ENCODE data around the gene CADM1. TPM values are rescaled to one million over a fixed set of nuclear protein-coding genes. Genes with fewer than 3 reads are reported as not detected.

CADM1 gene
- total and polyA plus RNA-seq, 10 of the 15 experiments (the other 5 are each of a cell fraction or from before 2014, with no cell fraction given), result 0.03 to 0.48 (median 0.15) TPM; not detected in 3

DNA sequence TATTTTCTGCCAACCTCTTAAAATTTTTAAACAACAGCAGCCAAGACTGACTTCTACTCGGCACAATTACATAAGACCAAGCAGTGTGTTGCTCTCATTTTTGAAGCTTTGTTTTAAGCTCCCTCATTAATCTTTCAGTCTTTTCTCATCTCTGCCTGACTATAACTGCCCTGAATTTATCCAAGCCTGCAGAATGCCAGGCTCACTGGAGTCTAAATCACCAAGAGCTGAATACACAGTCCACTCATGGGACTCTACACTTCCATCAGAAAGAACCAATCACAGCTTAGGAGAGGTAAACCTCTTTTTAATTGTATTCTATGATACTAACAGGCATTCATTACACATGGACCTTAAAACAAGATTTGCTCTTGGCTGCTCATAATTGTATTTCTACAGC is 178.7 kb downstream of the CADM1 start (continued):
- TF ChIP-seq MYC (IDR thresholded peaks at IDR 0.05; ENCODE audit: insufficient read depth, insufficient read length, insufficient replicate concordance, low read length, severe bottlenecking) (no peak), TARDBP (IDR thresholded peaks at IDR 0.05; ENCODE audit: borderline replicate concordance) (no peak), SMAD5 (IDR thresholded peaks at IDR 0.05; ENCODE audit: low read depth) (no peak), SUZ12 (IDR thresholded peaks at IDR 0.05; ENCODE audit: unreplicated experiment) (no peak), ZNF24 (IDR thresholded peaks at IDR 0.05) (no peak), MEF2B (IDR thresholded peaks at IDR 0.05; ENCODE audit: partially characterized antibody, poor library complexity, severe bottlenecking) (no peak), MTA3 (IDR thresholded peaks at IDR 0.05; ENCODE audit: borderline replicate concordance, low read length) (no peak), PML (IDR thresholded peaks at IDR 0.05; ENCODE audit: low read length) (no peak), CHD4 (IDR thresholded peaks at IDR 0.05) (no peak)
- TF ChIP-seq, protein P1, sequence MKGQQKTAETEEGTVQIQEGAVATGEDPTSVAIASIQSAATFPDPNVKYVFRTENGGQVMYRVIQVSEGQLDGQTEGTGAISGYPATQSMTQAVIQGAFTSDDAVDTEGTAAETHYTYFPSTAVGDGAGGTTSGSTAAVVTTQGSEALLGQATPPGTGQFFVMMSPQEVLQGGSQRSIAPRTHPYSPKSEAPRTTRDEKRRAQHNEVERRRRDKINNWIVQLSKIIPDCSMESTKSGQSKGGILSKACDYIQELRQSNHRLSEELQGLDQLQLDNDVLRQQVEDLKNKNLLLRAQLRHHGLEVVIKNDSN (IDR thresholded peaks at IDR 0.05; ENCODE audit: borderline replicate concordance, extremely low read length, insufficient read depth, low read depth, low read length), result no peak

DNA sequence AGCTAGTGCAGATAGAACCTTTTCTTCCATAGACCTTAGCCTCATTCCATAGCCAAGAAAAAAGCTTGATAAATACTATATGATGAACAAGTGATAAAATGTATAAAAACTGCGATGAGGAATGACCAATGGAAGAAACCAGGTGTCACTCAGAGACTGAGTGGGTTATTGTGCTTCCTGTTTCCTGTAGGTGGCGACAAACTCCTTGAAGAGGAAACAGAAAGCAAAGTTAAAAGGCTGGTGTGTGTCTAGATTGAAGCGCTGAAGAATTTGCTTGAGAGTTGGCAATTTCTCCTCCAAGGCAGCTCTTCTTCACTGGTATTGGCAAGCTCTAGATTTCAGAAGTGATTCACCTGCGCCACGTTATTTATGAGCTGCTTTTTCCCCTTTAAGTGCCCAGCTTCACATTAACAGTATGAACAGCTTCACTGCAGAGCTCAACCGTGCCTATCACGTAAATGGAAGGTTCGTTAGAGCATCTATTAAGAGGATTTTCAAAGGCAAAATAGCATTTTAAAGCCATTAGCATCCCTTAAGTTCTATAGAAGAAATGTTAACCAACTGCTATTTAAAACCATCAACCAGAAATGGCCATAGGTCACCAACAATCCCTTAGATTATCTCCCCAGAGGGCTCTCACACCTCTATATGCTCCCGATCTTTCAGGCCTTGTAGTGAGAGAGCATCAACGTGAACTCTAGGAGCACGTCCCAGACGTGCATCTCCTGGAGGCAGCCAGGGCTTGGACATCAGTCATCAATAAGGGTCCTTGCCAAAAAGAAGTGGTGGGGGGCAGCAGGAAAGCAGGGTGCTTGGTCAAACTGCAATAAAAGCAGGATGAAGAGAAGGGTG is 179.4 kb downstream of the CADM1 start:
- Histone ChIP-seq H3K9me3 (replicated peaks; ENCODE audit: control insufficient read depth, insufficient read depth, low read length) (no peaks in the 10 kb centered on the region), H3K9ac (ENCODE audit: control insufficient read depth, insufficient read depth, low read length) (no peak overlapping the region), H3K4me2 (ENCODE audit: control insufficient read depth, insufficient read depth) (peak overlapping the region; percentile 3; the same call in 1 of the 2 replicates), H3K27ac (ENCODE audit: control insufficient read depth, insufficient read depth) (no peak overlapping the region), H4K20me1 (ENCODE audit: control insufficient read depth, insufficient read depth) (no peaks in the 10 kb centered on the region), H3K4me3 (no peak overlapping the region), H3K36me3 (ENCODE audit: control insufficient read depth in 2 of 2, insufficient read depth in 2 of 2, low read length in 1 of 2) (no peaks in the 10 kb centered on the region), H3K79me2 (ENCODE audit: control insufficient read depth, insufficient read depth, low read length) (no peaks in the 10 kb centered on the region), H3K4me1 (ENCODE audit: control insufficient read depth, insufficient read depth, low read length) (no peaks in the 10 kb centered on the region), H2AFZ (ENCODE audit: control insufficient read depth, low read depth, low read length) (peak overlapping the region; percentile 5), H3K27me3 (replicated peaks in 1 of 2; ENCODE audit: control insufficient read depth in 2 of 2, insufficient read depth in 2 of 2, low read length in 1 of 2) (peaks cover 0 to 2% of the 10 kb centered on the region in 2 experiments; a peak in 3 of 4 replicates)
- FAIRE-seq (peak; percentile 18), ATAC-seq (peak; percentile 94), DNase-seq (ENCODE audit: low read depth, low spot score) (peak; percentile 13)
- POLR2A ChIA-PET, result no interaction called here
- SMC1A ChIA-PET (ENCODE audit: uncharacterized antibody, unreplicated experiment), result interaction anchor here (0.9 to 2.3 kb wide), 11 partner anchors 9 to 1367 kb away, joined by 3 to 9 read pairs (median 3); no protein-coding TSS in a partner anchor
- in situ Hi-C loops (cut with MboI) (no loop called here), intact Hi-C loops (cut with micrococcal nuclease; ENCODE audit: unreplicated experiment) (loop anchor here (1.0 kb wide), 2 partner anchors 951 to 1174 kb away; no protein-coding TSS in a partner anchor)
- BruUV-seq (replicated peaks), result no TSS peak
- WGBS (ENCODE audit: insufficient coverage, insufficient replicate concordance, low lambda C conversion rate, missing lambda C conversion rate), result 29% methylated on average over 12 of the region's 12 CpGs
- RAD21 ChIA-PET (ENCODE audit: unreplicated experiment), result interaction anchor here (0.7 to 1.9 kb wide), 5 partner anchors 10 to 1175 kb away, joined by 3 to 5 read pairs (median 4); no protein-coding TSS in a partner anchor
- CTCF ChIA-PET, result interaction anchor here (0.6 to 2.5 kb wide), 19 partner anchors 9 to 1367 kb away, joined by 3 to 11 read pairs (median 3); no protein-coding TSS in a partner anchor
- TF ChIP-seq SMC3 (IDR thresholded peaks at IDR 0.05; ENCODE audit: borderline replicate concordance, low read length) (peak; percentile 90), IKZF2 (IDR thresholded peaks at IDR 0.05) (no peak), RAD21 (IDR thresholded peaks at IDR 0.05; ENCODE audit: insufficient read depth, low read depth, low read length) (peak; percentile 92)
- TF ChIP-seq, protein P2, sequence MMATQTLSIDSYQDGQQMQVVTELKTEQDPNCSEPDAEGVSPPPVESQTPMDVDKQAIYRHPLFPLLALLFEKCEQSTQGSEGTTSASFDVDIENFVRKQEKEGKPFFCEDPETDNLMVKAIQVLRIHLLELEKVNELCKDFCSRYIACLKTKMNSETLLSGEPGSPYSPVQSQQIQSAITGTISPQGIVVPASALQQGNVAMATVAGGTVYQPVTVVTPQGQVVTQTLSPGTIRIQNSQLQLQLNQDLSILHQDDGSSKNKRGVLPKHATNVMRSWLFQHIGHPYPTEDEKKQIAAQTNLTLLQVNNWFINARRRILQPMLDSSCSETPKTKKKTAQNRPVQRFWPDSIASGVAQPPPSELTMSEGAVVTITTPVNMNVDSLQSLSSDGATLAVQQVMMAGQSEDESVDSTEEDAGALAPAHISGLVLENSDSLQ (IDR thresholded peaks at IDR 0.05), result peak; percentile 92
- TF ChIP-seq, protein P3, sequence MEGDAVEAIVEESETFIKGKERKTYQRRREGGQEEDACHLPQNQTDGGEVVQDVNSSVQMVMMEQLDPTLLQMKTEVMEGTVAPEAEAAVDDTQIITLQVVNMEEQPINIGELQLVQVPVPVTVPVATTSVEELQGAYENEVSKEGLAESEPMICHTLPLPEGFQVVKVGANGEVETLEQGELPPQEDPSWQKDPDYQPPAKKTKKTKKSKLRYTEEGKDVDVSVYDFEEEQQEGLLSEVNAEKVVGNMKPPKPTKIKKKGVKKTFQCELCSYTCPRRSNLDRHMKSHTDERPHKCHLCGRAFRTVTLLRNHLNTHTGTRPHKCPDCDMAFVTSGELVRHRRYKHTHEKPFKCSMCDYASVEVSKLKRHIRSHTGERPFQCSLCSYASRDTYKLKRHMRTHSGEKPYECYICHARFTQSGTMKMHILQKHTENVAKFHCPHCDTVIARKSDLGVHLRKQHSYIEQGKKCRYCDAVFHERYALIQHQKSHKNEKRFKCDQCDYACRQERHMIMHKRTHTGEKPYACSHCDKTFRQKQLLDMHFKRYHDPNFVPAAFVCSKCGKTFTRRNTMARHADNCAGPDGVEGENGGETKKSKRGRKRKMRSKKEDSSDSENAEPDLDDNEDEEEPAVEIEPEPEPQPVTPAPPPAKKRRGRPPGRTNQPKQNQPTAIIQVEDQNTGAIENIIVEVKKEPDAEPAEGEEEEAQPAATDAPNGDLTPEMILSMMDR (IDR thresholded peaks at IDR 0.05 in 2 of 3, conservative IDR thresholded peaks at IDR 0.05 in 1 of 3; ENCODE audit: control insufficient read depth in 2 of 3, extremely low read depth in 1 of 3, insufficient read depth in 1 of 3, low read depth in 3 of 3, low read length in 3 of 3), result peak; percentile 76 to 93 (median 83)
- TF ChIP-seq, protein P4, sequence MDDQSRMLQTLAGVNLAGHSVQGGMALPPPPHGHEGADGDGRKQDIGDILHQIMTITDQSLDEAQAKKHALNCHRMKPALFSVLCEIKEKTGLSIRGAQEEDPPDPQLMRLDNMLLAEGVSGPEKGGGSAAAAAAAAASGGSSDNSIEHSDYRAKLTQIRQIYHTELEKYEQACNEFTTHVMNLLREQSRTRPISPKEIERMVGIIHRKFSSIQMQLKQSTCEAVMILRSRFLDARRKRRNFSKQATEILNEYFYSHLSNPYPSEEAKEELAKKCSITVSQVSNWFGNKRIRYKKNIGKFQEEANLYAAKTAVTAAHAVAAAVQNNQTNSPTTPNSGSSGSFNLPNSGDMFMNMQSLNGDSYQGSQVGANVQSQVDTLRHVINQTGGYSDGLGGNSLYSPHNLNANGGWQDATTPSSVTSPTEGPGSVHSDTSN (IDR thresholded peaks at IDR 0.05; ENCODE audit: insufficient replicate concordance, low read depth, low read length), result peak; percentile 77
